Heart left ventricle (tissue), 13 donors: ENCODE results near the gene DSC1.

Source experiments
- POLR2A ChIP-seq, 2 donors: fragments of 450-650 bp; IDR thresholded peaks; one replicate each; pipeline ENCODE4 v1.6.1; 2017; ENCODE audit warnings: antibody characterized with exemption in 2 of 2, mild to moderate bottlenecking in 2 of 2, moderate library complexity in 2 of 2
- TF ChIP-seq, protein P1 (sequence below), 12 donors: fragments of 200-600 bp; sonication (generic) in 4 of 12; IDR thresholded peaks; one replicate each; pipeline versions ENCODE4 v1.5.0 to v1.8.0; 2018 to 2022; ENCODE audit warnings: antibody characterized with exemption in 12 of 12, mild to moderate bottlenecking in 5 of 12
- donor health status: ischemic (EF 13 %, LVEDD 7.1; RV severe dilation, severe dysfunction).
- donor health status: DM: no; HTN: yes; CAD: no.
- donor health status: DM: no; HTN: no; CAD: no.
- donor health status: ischemic (EF 25% LVEDD 6.9; RV normal size, moderate dysfunction).
- donor health status: ischemic (EF 25% LVEDD 5.7; RV mildly dilated, moderate dysfunction).
- donor health status: ischemic (EF 35%, LVEDD 5.7; RV mildly dilated, moderate dysfunction).
- donor health status: nonischemic (EF 11% LVEDD 7.7; RV severe dilation, severe dysfunction).
- donor health status: DM: yes; HTN: yes; CAD: no.
- donor health status: PGD.
- donor health status: ischemic (EF 29% LVEDD 5.4; RV normal size, mild dysfunction).
- donor health status: nonischemic (EF 23%, LVEDD 6.1; RV moderate dilation, normal function).

DNA sequence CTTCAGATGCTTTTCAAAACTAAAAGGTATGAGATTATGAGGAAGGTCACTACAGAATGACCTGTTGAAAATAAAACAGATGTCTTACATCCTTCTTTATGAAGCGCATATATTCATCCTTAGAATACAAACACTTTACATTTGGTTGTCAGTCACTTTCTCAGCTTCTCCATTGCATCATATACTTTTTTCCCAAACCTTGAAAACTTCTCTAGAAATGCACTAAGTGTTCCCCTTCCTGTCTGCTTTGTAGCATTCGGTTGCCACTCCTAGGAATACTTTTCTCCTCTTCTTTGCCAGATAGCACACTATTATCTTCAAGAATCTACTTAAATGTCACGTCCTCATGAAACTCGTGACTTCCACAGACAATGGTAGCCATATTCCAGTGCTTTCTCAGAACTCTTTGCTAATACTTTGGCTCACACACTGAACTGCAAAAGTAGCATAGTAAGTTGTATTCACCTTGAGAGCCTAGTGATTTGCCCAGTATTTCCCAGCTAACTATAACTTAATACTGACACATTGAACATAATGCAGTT, 27.6 kb downstream of the DSC1 start:
- TF ChIP-seq, protein P1, sequence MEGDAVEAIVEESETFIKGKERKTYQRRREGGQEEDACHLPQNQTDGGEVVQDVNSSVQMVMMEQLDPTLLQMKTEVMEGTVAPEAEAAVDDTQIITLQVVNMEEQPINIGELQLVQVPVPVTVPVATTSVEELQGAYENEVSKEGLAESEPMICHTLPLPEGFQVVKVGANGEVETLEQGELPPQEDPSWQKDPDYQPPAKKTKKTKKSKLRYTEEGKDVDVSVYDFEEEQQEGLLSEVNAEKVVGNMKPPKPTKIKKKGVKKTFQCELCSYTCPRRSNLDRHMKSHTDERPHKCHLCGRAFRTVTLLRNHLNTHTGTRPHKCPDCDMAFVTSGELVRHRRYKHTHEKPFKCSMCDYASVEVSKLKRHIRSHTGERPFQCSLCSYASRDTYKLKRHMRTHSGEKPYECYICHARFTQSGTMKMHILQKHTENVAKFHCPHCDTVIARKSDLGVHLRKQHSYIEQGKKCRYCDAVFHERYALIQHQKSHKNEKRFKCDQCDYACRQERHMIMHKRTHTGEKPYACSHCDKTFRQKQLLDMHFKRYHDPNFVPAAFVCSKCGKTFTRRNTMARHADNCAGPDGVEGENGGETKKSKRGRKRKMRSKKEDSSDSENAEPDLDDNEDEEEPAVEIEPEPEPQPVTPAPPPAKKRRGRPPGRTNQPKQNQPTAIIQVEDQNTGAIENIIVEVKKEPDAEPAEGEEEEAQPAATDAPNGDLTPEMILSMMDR (IDR thresholded peaks at IDR 0.05) = no peak
- no peak for TF ChIP-seq POLR2A (IDR thresholded peaks at IDR 0.05)
